CMK (cell line): ENCODE measurements around the gene GGTLC1.
"Not testable (repeated sequence)": the region's sequence is repeated elsewhere in the genome, so short reads cannot be mapped to it uniquely, and the experiment has no call there.

Source experiments
- DNase-seq: peaks from one replicate; pipeline ENCODE4 v3.0.0-alpha.2; 2010; ENCODE audit warnings: low read depth

The GGTLC1 gene

DNA sequence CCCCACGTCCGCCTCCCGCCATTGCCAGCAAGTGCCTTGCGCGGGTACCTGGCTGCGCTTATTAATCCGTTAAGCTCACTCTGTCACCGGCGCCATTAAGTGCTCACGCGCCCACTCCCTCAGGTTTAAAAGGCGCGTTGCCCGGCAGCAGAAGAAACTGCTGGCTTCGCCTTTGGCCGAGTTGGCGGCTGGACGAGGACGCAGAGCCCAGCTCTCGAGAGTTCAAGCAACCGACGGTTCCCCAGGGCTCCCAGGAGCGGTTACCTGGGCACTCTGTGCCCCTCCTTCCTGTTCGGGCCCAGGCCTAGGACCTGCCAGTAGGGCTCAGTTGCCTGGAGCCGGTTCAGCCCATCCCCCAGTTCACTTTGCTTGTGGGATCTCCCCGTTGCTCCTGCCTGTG, at the start of gene GGTLC1:
GGTLC1 (minus strand) TSS at position 219 of the 400 bp plus-strand sequence. CDS start 2,168 bp downstream, outside the sequence.
- DNase-seq = no peak

DNA sequence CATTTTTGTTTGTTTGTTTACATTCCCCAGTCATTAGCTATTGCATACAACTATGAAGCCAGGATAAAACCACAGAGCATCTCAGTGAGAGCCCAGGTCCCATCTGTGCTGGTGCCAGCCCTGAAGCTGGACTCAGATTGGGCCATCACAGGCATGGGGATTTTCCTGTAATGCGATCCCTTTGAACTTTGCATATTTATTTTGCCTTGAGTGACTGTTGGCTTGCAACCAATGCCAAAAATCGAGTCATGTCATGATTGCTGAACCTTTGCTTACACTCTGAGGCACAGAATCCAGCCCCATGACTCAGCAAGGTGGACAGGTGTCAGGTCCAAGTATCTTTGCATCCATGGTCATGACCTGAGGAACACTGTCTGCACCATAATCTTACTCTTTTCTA, 46.2 kb upstream of the GGTLC1 start:
- no peak for DNase-seq

DNA sequence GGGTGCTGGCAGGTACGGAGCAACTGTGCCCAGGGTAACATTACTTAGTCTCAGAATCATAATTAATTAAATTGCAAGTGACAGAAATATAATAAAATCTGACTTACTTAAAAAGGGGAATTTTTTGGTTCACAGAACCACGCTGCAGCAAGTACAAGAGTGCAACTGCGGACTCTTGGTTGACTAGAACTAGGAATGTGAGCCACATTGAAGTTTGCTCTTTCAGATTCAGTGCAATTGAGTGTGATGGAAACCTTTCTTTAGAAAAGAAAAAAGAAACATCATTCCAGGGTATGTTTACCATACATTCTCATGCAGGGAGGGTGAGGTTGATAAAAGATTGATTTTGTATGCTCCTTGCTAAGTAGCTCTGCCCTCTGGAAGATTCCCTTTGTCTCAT, 45.0 kb upstream of the GGTLC1 start:
- no peak for DNase-seq

DNA sequence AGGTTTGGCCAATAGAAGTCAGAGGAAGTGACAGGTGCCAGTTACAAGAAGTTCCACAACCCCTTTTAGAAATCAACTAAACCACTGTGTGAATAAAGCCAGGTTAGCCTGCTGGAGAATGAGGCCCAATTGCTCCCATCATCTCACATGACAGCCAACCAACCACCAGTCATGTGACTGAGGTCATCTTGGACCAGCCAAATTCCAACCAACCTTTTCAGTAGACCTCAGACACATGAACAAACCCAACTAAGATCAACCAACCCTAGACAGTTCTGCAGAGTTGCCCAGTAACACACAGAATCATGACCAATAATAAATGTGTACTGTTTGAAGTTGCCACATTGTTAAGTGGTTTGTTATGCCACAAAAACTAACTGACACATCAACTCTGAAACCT, 44.6 kb upstream of the GGTLC1 start:
- DNase-seq = no peak

DNA sequence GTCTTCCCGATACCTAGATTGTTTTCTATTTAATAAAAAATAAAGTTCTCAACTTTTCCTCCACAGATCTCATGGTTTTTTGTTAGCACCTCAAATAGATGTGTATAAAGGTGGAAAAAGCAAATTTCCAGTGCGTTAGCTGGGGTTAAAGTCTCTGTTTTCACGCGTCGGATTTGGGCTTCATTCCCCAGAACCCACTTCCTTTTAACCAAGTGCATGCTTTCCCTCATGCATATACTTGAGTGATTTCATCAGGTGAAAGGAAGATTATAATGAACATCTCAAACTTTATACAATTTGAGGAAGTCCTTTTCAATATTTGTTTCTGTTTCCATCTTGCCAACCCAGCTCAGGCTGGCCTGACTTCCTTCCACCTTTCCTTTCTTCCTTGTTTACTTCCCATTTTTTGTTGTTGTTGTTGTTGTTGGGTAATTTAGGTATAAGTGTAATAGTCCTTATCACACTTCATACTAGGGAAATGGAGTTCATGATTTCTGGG, 43.9 kb upstream of the GGTLC1 start:
- no peak for DNase-seq

DNA sequence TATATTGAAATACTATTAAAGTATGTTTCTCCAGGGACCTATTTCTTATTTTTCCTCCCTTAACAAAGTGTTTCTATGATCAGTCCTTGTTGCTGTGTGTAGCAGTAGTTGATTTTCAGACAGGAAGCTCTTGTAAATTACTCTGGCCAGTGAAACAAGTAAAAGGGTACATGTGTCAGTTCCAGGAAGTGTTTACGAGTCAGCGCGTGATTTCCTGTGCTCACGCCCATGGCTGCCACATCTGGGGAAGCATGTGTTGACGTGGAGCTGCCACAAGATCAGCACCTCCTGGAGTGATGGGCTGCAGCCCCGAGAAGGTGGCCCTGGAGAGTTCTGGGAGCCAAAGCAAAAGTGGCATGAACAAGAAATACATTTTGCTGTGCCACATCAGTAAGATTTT, 38.6 kb upstream of the GGTLC1 start:
- DNase-seq = peak; percentile 15

DNA sequence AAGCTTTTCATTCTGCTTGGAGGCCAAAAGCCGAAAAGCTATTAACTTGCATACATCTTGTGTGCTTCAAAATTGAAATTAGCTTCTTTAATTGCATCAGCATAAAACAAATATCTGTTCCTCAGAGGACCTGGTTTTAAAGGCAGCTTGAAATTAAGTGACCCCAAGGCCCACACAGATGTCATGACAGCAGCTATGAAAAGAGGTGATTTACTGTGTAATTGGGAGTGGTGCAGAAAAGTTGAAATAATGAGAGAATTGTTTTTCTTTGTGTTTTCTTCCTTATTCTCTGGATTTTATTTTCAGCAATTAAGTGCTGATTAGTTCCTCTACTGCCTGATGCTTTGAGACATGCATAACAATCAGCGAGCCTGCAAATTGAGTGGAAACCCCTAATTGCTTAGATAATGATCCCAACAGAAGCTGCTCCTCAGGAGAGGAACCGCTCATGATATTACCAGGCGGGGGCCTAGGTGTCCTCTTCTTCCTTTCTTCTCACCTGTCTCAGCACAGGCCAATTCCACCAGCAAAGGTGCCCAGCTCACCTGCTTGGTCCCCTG, 34.1 kb upstream of the GGTLC1 start:
- no peak for DNase-seq

DNA sequence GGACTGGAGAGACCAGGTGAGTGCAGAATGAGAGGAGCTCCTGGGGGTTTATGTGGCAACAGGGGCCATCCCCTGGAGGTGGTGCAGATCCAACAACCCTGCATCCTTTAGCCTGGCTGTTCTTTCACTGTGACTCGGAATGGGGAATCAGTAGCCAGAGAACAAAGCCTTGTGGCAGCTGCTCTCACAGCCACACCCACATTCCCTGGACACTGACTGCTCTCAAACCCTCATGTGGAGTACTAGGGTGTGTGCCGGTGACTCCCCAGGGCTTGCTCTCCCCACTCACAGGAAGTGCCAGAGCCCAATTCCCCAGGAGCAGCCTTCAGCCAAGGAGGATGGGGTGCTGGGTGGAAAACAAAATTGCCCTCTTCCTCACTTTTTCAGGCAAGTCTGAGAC, 30.2 kb upstream of the GGTLC1 start:
- DNase-seq = no peak

DNA sequence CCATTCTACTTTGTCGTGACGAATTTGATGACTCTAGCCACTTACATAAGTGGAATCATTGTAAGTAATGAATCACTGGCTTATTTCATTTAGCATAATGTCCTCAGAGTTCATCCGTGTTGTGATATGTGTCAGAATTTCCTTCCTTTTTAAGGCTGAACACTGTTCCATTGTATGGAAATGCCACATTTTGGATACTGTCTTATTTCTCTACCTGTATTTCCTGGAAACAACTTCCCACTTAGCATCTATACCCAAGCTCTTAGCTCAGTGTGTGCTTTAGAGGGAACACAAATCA, 28.8 kb upstream of the GGTLC1 start:
- DNase-seq = no peak

DNA sequence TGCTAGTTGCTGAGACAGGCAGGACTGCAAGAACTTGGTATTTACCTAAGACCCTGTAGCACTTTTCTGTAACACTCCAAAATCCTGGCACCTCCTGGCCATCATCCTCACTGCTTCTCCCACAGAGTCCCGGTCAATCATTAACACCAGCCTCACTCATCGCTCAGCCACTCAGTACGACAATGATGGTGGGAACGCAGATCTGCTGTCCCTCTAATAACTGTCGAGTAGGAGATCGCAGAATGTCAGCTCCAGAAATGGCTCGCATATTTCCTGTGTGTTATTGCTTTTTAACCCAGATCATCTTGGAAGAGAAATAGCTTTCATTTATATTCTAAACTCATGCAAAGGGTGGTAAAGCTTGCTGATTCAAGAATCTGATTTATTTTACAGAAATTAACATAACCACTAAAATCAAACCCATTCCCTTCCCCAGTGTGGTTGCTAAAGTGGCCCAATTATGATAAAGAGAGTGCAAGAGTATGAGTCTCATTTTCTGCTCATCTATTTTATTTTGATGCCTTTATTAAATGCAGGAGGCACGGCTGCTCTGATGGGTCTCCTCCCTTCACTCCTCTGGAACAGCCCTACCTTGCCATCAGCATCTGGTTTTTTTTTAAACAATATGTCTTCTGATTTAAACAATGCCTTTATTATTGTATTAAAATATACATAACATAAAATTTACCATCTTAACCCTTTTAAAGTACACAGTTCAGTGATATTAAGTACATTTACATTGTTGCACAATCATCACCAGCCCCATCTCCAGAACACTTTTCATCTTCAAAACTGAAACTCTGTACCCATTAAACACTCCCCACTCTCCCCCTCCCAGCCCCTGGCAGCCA, 28.3 kb upstream of the GGTLC1 start:
- DNase-seq = no peak

DNA sequence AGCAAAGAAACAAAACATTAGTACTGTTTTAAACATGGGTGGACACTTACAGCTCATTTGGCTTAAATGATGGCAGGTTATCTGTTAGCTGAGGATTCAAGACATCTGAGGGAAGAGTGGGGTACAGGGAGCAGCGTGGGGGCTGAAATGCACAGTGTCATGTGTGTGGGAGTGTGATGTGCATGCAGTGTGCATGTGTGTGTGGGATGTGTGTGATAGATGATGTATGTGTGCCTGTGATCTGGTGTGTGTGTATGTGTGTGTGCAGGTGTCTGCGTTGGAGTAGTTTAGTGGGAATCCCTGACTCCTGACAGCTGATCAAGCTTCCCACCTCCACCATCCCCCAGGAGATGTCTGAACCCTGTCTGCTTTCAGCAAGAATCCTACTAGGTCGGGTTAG, 25.4 kb upstream of the GGTLC1 start:
- DNase-seq = no peak

DNA sequence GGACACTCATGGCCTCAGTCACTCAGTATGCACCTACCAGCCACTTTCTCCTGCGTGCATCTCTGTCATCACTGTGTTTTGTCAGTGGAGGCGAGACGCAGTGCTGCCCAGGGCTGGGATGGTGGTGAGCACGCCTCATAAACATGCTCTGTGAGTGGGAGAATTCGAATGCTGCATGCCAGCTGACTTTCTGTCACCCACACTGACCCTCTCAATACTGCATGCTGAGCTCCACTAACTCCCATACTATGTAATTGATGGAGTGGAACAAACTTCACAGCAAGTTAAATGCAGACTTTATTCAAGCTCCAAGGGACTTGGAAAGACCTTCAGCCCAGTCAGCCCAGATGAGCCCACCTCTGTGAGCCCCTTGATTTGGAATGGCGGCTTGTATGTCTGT, 22.7 kb upstream of the GGTLC1 start:
- DNase-seq = no peak

DNA sequence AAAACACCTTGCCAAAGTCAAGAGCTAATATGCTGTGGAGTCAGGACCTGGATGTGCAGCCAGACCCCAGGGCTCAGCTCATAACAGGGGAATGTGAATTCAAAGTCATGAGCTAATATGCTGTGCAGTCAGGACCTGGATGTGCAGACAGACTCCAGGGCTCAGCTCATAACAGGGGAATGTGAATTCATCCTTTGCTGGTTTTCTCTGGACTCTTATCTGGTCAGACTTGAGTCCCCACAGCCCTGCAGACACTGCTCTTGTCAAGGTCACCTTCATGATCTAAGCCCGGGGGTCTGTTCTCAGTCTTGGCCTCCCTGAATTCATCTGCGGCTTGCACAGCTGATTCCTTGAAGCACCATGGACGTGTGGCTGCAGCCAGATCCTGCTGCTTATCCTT, 19.2 kb upstream of the GGTLC1 start:
- no peak for DNase-seq

DNA sequence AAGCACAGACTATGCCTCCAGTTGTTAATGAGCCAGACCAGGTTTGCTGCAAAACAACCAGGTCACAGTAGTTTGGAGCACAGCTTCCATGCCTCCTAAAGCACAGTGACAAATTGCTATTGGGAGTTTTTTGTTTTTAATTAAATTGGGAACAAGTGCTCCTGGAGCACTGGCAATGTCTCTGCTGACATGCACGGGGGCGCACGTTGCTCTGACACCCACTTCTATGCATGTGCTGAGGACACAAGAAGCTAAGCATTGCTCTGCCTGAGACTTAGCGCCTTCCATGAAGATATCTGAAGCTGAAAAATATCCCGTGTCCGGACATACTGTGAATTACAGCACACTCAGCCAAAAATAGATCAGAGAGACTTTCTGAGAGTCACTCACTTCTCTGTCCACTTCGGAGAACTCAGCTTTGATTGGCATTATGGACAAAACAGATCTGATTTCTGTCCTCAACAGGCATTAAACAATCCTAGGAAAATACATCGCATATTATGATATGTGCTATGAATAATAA, 18.6 kb upstream of the GGTLC1 start:
- DNase-seq = no peak

DNA sequence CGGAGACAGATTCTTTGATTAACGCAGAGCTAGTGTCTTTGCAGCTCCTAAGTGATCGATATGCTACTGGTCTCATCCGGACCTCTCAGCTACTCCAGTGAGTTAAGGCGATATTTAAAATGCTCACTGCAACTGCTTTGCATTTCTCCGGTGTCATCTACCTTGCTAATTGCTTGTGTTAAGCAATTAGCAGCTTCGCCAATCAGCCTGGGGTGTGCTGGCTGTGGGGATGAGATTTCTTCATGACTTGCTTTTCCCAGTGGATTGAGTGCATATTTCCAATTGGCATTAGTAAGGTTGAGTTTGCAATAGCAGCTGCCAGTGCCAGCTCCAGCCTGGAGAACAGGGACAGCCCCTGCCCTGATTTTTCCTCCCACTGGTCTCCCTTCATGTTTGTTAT, 18.0 kb upstream of the GGTLC1 start:
- DNase-seq = no peak

DNA sequence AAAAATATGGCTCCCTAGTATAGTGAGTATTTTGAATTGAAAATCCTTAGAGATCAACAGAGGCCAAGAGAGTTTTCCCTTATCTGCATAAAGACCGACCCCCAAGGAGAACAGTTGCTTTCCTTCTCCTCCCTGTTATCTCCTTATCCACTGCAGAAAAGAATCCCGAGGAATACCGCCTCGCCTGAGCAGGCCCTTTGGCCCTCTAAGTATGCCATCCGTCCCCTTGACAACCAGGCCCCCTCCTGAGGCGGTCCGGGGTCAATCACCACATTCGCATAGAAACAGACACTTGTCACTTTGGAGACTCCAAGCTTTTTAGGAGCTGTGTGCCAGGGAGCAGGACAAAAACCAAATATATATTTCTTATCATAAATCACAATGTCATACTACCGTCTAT, 15.9 kb upstream of the GGTLC1 start:
- DNase-seq = no peak

DNA sequence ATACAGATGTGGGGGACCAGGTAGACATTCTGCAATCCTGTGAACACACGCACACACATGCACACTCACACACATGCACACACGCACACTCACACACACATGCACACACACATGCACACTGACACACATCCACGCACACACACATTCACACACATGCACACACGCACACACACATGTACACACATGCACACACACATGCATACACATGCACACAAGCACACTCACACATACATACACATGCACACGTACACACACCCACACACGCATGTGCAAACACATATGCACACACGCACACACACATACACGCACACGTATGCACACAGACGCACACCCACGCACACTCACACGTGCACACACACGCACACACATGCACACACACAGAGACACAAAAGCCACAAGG, 14.3 kb upstream of the GGTLC1 start:
- no peak for DNase-seq

DNA sequence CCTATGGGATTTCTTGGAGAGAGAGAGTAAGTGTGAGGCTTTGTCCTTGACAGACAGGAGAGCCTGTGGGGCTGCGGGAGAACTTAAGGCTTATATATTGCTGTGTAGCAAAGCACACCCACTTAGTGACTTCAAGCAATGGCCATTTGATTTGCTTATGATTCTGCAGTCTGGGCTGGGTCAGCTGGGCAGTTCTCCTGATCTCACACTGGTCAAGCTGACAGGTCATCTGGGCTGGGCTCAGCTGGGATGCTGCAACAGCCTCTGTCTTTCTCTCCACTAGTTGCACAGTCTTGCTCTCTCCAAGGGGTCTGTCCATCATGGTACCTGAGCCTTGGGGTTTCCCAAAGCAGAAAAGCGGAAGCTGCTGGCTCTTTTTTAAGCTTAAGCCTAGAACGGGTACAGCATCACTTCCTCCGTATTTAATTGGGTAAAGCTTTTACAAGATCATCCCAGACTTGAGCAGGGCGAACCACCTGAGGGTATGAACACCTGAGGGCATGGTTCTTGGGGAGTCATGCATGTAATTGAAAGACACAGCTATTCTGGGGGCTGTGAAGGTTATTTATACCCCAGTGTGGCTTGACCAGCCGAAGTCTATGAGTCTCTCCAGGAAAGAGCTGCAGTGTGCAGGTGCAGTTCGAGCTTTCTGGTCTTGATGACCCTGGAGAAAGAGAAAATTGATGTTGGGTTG, 13.3 kb upstream of the GGTLC1 start:
- DNase-seq = no peak

DNA sequence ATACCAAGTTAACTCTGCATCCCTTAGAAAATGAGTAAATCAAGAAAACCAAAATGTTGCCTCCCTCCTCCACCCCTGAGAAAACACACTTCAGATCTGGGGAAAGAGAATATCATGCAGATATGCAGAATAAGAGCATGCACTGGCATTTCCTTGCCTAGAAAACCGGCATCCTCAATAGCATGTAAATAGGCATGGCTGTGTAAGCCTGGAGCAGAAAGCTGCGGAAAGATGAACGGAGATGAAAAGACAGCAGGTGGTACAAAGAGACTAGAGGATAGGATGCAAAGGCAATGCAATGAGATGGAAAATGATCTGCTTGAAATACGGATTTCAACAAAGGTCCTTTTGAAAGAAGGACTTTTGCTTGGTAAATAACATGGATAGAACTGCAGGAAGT, 10.3 kb upstream of the GGTLC1 start:
- no peak for DNase-seq

DNA sequence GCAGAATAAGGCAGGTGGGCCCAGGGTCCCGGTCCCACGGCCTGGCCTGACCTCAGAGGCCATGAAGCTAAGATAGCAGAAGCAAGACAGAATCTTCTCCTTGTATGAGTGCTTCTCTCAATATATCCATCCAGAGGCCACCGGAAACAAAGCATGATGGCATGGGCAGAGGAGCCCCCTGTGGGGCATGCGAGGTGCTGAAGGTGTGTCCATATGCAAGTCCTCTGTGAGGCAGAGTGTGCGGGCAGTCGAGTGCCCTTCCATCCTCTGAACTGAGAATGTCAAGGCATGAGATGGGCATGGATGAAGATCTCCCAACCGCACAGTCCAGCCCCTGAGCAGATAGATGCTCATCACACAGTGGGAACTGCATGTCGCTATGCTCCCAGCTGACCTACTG, 9.8 kb upstream of the GGTLC1 start:
- DNase-seq = no peak

DNA sequence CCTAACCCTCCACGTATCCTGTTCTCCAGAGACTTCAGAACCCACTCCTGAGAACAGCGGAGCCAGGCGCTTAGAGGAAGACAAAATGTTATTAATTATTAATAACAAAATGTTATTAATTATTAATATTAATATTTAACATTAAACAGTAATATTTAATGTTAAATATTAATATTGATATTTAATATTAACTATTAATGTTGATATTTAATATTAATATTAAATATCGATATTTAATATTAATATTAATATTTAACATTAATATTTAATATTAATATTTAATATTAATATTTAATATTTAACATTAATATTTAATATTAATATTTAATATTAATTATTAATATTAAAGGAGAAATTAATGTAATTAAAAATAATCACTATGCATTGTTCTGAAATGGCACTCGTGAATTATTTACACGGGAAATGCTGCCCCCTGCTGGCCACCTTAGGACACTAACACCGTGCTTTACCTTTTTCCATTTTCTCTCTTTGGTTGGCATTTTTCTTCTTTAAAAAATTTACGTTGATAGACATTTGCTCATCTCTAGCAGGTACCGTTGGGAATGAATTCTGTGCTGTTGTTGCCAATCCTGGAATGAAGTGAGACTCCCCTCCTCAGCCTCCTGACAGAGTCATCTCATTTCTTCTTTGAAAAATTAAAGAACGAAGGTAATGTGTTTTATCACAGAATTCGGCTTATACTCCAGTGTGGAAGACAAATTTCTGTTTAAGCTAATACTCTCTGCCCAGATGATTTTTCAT, 7.5 kb upstream of the GGTLC1 start:
- DNase-seq = peak; percentile 12

DNA sequence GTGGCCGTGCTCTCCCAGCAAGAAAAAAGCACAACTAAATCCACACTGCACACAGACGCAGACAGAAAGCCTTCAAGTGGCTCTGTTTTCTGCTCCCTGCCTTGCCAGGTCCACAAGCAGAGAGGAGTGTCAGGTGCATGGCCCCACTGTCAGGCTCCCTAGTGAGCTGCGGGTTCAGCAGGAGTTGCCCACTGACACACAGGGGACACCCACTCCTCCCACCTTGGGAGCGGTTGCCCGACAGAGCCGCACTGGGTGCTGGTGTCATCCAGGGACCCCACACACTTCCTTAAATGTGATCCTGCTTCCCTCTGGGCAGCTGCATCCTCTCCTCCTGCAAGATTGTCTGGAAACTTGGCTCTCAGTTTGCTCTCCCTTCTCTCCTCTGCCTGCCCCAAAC, 6.7 kb upstream of the GGTLC1 start:
- not testable (repeated sequence) for DNase-seq
